ENCODE measurements around the gene PIP5K1C.
"Not testable (repeated sequence)": the region's sequence is repeated elsewhere in the genome, so short reads cannot be mapped to it uniquely, and the experiment has no call there.

- TF ChIP-seq EZH2, CTCF (IDR thresholded peaks at IDR 0.05): not testable (repeated sequence)
These were observed 71.5 kb downstream of the PIP5K1C start for GRCh38 chr19:3628766-3629165.
